BJ (cell line): ENCODE results near the gene CCIN. TPM values are rescaled to one million over a fixed set of nuclear protein-coding genes. Genes with fewer than 3 reads are reported as not detected.

Experiments
- CTCF ChIA-PET: fragments of 350-600 bp; formaldehyde crosslinking; extraction: SDS; loops from one replicate; lab custom pipeline; 2021; ENCODE audit warnings: antibody characterized with exemption, inconsistent platforms; lab: Yijun Ruan, JAX
- POLR2A ChIA-PET: fragments of 300-600 bp; sonication (Branson Sonifier 250); formaldehyde crosslinking; extraction: SDS; loops from one replicate; lab custom pipeline; 2021; ENCODE audit warnings: antibody characterized with exemption; lab: Charles Lee
- DNase-seq: peaks from one replicate; pipeline ENCODE4 v3.0.0-alpha.2; 2011; ENCODE audit warnings: low read depth
- H3K27me3 ChIP-seq: 2 replicates; pipeline ENCODE4 v1.6.0; 2011; ENCODE audit warnings: low read length; ENCODE audit not compliant: control insufficient read depth, insufficient read depth
- H3K36me3 ChIP-seq: 2 replicates; pipeline ENCODE4 v1.5.1; 2011; ENCODE audit warnings: low read length; ENCODE audit not compliant: control insufficient read depth, insufficient read depth
- H3K4me3 ChIP-seq: 2 replicates; pipeline ENCODE4 v1.5.1; 2011; ENCODE audit warnings: low read depth, mild to moderate bottlenecking, control low read depth, low read length
- polyA plus RNA-seq: library from polyadenylated mRNA; depleted of rRNA; stranded (reverse); fragments of >200 nt; gene quantifications from 2 replicates; pipeline ENCODE4 v1.2.3, GENCODE V29; 2011
- TF ChIP-seq, protein P1 (sequence below): IDR thresholded peaks from 2 replicates; pipeline ENCODE4 v1.5.1; 2011; ENCODE audit warnings: low read depth, mild to moderate bottlenecking, control low read depth, inconsistent platforms, low read length, moderate library complexity; ENCODE audit not compliant: insufficient read depth

Gene CCIN
- polyA plus RNA-seq, 1 experiment = 1.7 TPM

DNA sequence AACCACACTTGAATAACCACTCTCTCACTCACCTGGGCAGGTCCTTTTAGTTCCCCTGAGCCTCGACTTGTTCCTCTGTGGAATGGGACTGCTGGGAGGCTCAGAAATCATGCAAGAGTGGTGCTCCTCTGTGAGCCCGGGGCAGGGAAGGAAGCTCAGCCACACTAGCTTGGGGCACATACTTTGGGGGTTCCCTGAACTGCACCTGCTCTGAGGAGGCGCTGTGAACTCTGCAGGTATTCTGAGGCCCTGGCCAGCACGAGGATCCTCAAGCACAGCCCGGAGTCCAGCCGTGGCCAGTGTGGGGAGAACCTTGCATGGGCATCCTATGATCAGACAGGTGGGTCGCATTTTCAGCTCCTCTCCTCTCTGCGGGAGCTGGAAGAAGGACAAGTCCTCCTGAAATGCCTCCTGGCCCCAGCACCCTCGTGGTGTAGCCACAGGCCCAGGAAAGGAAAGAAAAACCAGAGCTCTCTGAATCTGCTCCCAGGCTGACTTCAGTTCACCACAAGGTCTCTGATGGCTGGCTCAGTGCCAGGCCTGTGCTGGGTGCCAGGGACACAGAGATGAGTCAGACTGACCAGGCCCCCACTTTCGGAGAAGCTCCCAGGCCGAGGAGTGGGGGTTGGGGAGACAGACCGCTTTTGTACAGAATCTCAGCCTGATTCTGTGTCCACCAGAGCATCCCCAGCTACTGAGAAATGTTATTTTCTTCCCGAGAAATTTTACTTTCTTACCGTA, 20.7 kb upstream of the CCIN start:
- DNase-seq = peak; percentile 79

DNA sequence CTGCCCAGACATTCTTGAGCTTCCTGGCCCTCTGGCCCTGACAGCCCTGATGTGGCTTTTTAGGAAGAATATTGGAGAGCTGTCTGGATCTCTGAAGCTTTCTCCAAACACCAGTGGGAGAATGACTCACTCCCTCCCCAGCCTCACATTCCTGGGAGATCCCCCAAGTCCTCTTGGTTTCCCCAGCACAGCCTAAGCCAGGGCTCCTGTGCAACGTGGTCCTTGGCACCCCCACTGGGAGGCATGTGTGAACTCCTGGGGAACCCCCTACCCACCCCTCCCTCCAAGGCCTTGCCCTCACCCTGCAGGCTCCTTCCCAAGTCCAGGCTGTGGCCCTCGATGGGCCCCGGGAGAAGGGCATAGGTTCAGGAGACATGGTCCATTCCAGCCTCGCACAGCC, 20.0 kb upstream of the CCIN start:
- Histone ChIP-seq H3K36me3 (no peaks in the 10 kb centered on the region), H3K4me3 (no peak overlapping the region), H3K27me3 (no peaks in the 10 kb centered on the region)
- TF ChIP-seq, protein P1, sequence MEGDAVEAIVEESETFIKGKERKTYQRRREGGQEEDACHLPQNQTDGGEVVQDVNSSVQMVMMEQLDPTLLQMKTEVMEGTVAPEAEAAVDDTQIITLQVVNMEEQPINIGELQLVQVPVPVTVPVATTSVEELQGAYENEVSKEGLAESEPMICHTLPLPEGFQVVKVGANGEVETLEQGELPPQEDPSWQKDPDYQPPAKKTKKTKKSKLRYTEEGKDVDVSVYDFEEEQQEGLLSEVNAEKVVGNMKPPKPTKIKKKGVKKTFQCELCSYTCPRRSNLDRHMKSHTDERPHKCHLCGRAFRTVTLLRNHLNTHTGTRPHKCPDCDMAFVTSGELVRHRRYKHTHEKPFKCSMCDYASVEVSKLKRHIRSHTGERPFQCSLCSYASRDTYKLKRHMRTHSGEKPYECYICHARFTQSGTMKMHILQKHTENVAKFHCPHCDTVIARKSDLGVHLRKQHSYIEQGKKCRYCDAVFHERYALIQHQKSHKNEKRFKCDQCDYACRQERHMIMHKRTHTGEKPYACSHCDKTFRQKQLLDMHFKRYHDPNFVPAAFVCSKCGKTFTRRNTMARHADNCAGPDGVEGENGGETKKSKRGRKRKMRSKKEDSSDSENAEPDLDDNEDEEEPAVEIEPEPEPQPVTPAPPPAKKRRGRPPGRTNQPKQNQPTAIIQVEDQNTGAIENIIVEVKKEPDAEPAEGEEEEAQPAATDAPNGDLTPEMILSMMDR = no peak
- DNase-seq = no peak
- ChIA-PET CTCF (interaction anchor here (0.8 to 3.0 kb wide), 9 partner anchors 9 to 246 kb away, joined by 3 to 15 read pairs (median 5); partner anchors contain the start of gene CLTA), POLR2A (interaction anchor here (0.5 to 1.0 kb wide), 3 partner anchors 10 to 34 kb away, joined by 3 to 11 read pairs (median 6); no protein-coding TSS in a partner anchor)

More for the DNA sequence above, 20.7 kb upstream of the CCIN start:
- POLR2A ChIA-PET = interaction anchor here (0.5 to 1.0 kb wide), 4 partner anchors 10 to 119 kb away, joined by 3 to 11 read pairs (median 5); no protein-coding TSS in a partner anchor
- Histone ChIP-seq H3K27me3 (no peaks in the 10 kb centered on the region), H3K4me3 (no peak overlapping the region), H3K36me3 (no peaks in the 10 kb centered on the region)
- CTCF ChIA-PET = interaction anchor here (0.8 to 3.0 kb wide), 8 partner anchors 9 to 245 kb away, joined by 3 to 15 read pairs (median 4); partner anchors contain the start of gene CLTA
- TF ChIP-seq, protein P1 = no peak

GRCh38 chr9:36150574-36151315, 18.4 kb upstream of the CCIN start:
- Histone ChIP-seq H3K27me3 (no peaks in the 10 kb centered on the region), H3K36me3 (no peaks in the 10 kb centered on the region), H3K4me3 (no peak overlapping the region)
- no peak for DNase-seq
- ChIA-PET CTCF (interaction anchor here (1.1 to 1.7 kb wide), 4 partner anchors 10 to 32 kb away, joined by 3 to 8 read pairs (median 4); no protein-coding TSS in a partner anchor), POLR2A (interaction anchor here (0.6 kb wide), 1 partner anchor 13 kb away, joined by 3 read pairs; no protein-coding TSS in a partner anchor)
- TF ChIP-seq, protein P1 = no peak

DNA sequence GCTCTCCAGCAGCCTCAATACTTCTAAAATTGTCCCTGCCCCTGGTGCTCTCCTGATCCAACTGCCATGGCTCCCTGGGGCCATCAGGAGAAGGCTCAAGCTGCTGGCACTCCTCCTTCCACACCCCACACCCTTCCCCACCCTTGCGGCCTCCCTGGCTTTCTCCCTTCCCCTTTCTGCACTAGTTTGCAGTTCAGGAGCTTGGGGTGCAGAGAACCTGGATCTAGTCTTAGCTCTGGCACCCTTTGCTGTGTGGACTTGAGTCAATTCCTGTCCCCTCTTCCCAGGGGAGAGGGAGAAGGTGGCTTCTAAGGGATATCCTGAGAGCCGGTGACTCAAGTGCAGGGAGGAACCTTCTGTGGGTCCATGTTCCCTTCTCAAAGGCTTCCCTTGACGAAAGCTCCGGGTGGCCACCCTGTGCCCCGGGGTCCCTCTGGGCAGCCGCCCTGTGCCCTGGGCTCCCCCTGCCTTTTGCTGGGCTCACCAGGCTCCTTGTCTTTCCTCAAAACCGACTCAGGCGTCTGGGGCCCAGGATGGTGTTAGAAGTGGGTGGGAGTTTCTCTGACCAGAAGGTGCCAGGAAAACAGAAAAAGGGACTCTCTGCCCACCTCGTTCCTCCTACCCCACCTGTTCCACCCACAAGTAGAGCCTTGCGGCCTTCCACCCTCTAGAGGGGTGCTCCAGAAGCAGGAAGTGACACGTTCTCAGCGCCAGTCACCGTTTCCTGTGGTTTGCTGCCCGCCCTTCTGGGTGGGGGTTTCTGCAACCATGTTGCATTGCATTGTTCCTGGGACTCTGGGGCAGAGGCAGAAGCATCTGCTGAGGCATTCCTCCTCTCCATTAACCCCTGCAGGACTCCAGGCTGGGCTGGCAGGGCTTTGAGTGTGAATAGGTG, 17.6 kb upstream of the CCIN start:
- no peak for DNase-seq
- TF ChIP-seq, protein P1 = no peak
- H3K27me3 ChIP-seq = no peaks in the 10 kb centered on the region
- ChIA-PET POLR2A (interaction anchor here (0.6 kb wide), 2 partner anchors 12 to 115 kb away, joined by 3 read pairs; partner anchors contain the start of gene RECK), CTCF (interaction anchor here (0.9 to 1.2 kb wide), 3 partner anchors 13 to 15 kb away, joined by 3 to 8 read pairs (median 4); no protein-coding TSS in a partner anchor)
- H3K36me3 ChIP-seq = no peaks in the 10 kb centered on the region
- no peak overlapping the region for H3K4me3 ChIP-seq
